Measurements from ENCODE around the gene ANKH.
A peak's percentile ranks its signal among the peaks of the same experiment; 100 is the strongest.
"Not testable (repeated sequence)": the region's sequence is repeated elsewhere in the genome, so short reads cannot be mapped to it uniquely, and the experiment has no call there.

The ANKH gene
- total RNA-seq: 116 to 157 reads per million in 2 experiments

GRCh38 chr5:14871214-14872069, at the start of gene ANKH:
TSS of gene ANKH (minus strand) at chr5:14871778. CDS start at chr5:14871447, 331 bp downstream.
- peak; percentile 72 for DNase-seq (ENCODE audit: low read depth)

DNA sequence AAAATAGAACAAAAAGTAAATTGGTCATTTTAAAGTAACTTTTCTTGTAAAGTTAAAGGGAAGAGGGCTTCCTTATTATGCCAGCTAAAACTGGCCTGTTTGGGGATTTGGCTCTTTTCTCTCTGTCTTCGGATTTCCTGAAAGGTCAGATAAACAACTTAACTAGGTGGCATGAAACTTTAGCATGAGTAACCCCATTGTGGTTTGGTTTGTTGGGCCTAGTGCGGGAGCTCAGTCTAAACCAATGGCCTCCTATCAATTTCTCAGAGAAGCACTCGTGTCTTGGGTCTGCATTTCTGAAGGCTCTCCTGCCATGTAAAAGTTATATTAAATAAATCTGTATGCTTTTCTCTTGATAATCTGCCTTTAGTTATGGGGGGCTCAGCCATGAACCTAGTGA, 48.5 kb upstream of the ANKH start:
- DNase-seq (ENCODE audit: low read depth): no peak

DNA sequence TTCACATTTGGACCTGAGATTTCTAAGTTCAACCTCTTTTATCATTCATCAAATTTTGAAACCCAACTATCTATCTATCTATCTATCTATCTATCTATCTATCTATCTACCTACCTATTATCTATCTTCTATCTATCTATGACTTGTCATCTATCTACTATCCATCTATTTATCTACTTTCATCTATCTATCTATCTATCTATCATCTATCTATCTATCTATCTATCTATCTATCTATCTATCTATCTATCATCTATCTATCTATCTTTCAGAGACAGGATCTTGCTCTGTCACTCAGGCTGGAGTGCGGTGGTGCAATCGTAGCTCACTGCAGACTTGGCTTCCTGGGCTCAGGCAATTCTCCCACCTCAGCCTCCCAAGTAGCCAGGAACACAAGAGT, 47.5 kb upstream of the ANKH start:
- not testable (repeated sequence) for DNase-seq (ENCODE audit: low read depth)

DNA sequence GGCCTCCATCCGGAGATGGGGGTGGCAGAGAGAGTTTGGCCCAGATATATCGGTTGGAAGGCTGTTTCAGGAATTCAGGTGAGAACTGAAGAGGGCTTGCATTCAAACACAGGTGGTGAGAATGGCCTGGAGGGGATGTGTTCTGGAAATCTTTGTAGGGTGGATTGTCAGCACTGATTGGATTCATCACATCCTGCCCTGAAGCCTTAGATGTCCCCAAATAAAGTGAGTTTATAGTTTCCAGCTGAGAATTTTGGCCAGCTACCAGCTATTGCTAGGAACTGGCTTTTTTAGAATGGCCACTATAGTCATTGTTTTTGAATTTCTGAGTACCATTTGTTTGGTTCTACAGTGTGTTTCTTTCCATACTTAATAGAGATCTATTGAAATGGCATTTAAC, 46.1 kb upstream of the ANKH start:
- DNase-seq (ENCODE audit: low read depth): no peak

GRCh38 chr5:14915291-14915952, 43.8 kb upstream of the ANKH start:
- no peak for DNase-seq (ENCODE audit: low read depth)

DNA sequence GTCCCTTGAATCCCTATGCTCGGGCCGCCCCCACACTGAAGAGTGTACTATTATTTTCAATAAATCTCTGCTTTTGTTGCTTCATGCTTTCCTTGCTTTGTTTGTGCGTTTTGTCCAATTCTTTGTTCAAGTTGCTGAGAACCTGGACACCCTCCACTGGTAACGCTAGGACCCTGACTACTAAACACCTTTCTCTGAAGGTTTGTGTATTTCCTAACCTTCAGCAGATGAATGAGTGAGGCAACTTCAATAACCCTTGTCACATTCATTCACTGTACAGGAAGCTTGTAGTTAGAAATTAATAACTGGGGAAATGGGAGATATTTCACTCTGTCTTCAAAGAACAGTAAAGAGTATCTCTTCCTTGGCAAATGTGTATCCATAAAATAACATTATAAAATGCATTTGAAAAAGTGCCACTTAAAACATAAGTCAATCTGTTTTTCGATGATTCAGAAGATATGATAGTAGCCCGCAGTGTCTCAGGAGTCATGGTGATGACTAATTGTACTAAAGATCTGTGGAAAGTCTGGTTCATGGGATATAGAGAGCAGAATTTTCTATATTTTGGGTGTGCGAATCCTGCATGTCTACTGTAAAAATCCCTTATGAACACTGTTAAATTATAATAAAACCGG, 43.2 kb upstream of the ANKH start:
- DNase-seq (ENCODE audit: low read depth): no peak

- DNase-seq (ENCODE audit: low read depth): no peak
Observed at GRCh38 chr5:14914193-14914592, 42.6 kb upstream of the ANKH start.

GRCh38 chr5:14913096-14913495, 41.5 kb upstream of the ANKH start:
- no peak for DNase-seq (ENCODE audit: low read depth)

DNA sequence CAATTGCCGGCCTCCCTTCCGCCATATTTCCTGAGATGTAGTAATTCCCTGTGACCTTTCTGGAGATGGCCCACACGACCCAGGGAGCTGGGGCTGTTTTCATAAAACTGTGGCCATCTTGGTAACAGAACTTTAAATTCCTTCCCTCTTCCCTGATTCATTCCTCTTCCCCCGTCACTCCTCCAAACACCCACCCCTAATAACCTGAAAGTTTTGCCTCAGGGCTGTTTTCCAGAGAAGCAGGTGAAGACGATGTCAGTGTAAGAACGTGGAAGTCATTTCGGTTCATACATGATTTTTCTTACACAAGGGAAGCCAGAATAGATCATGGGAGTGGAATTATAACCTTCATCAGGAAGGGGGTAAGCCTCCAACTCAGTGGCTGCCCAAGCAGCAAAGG, 40.6 kb upstream of the ANKH start:
- DNase-seq (ENCODE audit: low read depth): no peak

GRCh38 chr5:14909369-14909768, 37.8 kb upstream of the ANKH start:
- DNase-seq (ENCODE audit: low read depth): no peak

- DNase-seq (ENCODE audit: low read depth): no peak
Observed at GRCh38 chr5:14908172-14908571, 36.6 kb upstream of the ANKH start.

DNA sequence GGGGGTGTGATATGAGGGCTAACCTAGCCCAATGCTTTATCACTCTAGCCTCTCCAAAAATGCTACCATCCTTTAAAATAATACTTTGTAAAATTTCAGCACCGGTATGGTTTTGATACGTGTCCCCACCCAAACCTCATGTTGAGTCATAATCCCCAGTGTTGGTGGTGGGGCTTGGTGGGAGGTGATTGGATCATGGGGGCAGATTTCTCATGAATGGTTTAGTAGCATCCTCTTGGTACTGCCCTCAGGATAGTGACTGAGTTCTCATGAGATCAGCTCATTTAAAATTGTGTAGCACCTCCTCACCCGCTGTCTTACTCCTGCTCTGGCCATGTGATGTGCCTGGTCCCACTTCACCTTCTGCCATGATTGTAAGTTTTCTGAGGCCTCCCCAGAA, 35.0 kb upstream of the ANKH start:
- DNase-seq (ENCODE audit: low read depth): no peak

- no peak for DNase-seq (ENCODE audit: low read depth)
Observed at GRCh38 chr5:14902826-14903560, 31.4 kb upstream of the ANKH start.

GRCh38 chr5:14901462-14902051, 30.0 kb upstream of the ANKH start:
- DNase-seq (ENCODE audit: low read depth): no peak

DNA sequence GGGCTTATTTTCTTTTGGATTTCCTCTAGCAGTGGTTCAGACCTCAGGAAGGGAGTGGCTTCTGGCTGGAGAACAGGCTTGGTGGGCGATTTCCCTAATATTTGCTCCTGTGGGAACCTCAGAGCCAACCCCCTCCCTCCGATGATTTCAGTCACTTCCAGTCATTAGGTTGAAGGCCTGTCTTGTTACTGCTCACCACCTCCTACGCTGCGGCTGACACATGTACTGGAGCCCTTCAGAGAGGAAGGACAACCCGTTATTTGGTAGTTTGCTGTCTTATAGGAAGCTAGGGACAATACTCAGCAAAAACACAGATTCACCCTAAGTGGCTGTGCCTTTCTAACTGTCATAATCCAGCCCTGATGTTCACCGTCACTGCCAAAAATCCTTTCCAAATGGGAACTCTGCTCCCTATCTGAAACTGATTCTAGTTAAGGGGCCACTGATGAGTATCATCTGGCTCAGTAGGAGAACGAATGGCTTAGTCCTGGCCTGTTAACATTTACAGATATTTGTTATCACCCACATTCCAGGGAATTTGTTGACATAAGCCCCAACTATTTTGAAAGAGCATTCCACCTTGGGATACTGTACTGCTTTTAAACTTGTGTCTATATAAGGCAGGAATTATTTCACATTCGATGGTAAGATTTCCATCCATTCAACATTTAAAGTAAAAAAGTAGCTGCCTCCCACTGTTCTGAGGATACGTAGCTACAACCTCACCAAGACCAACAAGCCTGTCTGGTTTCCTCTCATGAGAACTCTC, 29.3 kb upstream of the ANKH start:
- no peak for DNase-seq (ENCODE audit: low read depth)

DNA sequence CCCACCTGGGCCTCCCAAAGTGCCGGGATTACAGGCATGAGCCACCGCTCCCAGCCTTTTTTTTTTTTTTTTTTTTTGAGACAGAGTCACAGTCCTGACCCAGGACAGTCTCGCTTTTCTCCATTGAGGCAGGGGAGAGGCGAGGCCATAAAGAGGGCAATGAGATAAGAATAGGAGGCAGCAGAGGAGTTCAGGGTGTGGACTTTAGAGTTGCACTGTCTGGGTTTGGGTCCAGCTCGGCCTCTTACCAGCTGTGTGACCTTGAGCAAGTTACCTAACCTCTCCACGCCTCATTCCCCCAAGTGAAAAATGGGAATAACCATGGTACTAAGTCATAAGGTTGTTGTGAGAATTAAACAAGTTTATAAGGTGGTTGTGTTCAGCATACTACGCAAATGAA, 24.6 kb upstream of the ANKH start:
- DNase-seq (ENCODE audit: low read depth): no peak

- DNase-seq (ENCODE audit: low read depth): no peak
Observed at GRCh38 chr5:14895301-14895700, 23.7 kb upstream of the ANKH start.

- no peak for DNase-seq (ENCODE audit: low read depth)
Observed at GRCh38 chr5:14894748-14895147, 23.2 kb upstream of the ANKH start.

DNA sequence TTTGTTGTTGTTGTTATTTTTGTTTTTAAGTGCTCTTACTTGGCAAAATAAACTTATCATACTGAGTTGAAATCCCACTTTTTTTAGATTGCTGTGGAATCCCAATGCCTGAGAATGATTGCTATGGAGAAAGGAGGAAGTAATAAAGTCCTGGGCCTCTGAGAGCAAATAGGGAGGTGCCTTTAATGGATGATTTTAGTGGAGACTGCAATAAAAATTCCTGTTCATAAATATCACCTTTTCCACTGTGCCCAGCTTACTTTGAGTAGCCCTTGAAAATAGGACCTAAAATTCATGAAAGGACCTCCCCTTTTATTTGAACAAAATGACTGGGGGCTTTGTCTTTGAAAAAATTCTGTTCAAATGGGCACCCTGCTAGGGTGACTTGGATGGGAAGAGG, 21.8 kb upstream of the ANKH start:
- DNase-seq (ENCODE audit: low read depth): no peak

- DNase-seq (ENCODE audit: low read depth): no peak
Observed at GRCh38 chr5:14890846-14891245, 19.3 kb upstream of the ANKH start.

- no peak for DNase-seq (ENCODE audit: low read depth)
Observed at GRCh38 chr5:14884062-14884612, 12.6 kb upstream of the ANKH start.
